HG03442 (cell line): Measurements from ENCODE around the gene ZC3H14.
"Not testable (repeated sequence)": the region's sequence is repeated elsewhere in the genome, so short reads cannot be mapped to it uniquely, and the experiment has no call there.

Source experiments
- ATAC-seq: cut with Tn5 transposase; IDR thresholded peaks from one replicate; pipeline ENCODE4 v1.9.1; 2021; ENCODE audit warnings: mild to moderate bottlenecking, moderate library complexity; ENCODE audit not compliant: unreplicated experiment

ZC3H14 gene, protein sequence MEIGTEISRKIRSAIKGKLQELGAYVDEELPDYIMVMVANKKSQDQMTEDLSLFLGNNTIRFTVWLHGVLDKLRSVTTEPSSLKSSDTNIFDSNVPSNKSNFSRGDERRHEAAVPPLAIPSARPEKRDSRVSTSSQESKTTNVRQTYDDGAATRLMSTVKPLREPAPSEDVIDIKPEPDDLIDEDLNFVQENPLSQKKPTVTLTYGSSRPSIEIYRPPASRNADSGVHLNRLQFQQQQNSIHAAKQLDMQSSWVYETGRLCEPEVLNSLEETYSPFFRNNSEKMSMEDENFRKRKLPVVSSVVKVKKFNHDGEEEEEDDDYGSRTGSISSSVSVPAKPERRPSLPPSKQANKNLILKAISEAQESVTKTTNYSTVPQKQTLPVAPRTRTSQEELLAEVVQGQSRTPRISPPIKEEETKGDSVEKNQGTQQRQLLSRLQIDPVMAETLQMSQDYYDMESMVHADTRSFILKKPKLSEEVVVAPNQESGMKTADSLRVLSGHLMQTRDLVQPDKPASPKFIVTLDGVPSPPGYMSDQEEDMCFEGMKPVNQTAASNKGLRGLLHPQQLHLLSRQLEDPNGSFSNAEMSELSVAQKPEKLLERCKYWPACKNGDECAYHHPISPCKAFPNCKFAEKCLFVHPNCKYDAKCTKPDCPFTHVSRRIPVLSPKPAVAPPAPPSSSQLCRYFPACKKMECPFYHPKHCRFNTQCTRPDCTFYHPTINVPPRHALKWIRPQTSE

DNA sequence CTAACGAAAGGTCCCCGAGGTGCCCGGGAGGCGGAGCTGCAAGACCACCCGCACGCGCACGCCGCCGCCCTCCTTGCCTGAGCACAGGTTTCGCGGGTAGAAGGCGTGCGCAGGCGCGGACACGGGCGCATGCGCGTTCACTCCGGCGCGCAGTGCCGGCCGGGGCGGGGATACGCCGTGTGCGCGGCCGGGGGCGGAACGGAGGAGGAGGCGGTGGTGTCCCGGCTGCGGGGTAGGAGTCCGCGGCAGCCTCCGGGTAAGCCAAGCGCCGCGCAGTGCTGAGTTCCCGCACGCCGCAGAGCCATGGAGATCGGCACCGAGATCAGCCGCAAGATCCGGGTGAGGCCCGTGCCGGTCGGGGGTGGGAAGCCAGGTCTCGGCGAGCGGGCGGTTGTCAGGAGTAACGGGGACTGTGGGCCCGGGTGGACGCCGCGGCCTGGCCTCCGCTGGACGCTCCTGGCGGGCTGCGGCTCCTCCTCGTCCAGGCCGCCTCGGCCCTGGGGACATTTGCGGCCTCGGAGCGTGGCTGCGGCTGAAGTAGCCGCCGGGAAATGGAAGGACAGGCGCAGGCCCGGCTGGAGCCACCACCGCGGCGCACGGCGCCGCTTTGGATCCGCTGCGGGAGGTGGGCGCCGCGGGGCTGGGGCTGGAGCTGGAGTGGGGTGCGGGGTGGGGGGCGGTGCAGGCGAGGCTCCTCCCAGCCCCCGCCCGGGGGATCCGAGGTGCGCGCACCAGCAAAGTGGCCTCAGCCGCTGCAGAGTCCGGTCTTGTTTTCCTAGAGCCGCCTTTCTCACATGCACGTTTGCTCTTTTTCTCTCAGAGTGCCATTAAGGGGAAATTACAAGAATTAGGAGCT lies at the start of gene ZC3H14:
ZC3H14 (plus strand) TSS at position 207 of the 856 bp plus-strand sequence; CDS start at position 304, 97 bp downstream.
- ATAC-seq = peak; percentile 93

DNA sequence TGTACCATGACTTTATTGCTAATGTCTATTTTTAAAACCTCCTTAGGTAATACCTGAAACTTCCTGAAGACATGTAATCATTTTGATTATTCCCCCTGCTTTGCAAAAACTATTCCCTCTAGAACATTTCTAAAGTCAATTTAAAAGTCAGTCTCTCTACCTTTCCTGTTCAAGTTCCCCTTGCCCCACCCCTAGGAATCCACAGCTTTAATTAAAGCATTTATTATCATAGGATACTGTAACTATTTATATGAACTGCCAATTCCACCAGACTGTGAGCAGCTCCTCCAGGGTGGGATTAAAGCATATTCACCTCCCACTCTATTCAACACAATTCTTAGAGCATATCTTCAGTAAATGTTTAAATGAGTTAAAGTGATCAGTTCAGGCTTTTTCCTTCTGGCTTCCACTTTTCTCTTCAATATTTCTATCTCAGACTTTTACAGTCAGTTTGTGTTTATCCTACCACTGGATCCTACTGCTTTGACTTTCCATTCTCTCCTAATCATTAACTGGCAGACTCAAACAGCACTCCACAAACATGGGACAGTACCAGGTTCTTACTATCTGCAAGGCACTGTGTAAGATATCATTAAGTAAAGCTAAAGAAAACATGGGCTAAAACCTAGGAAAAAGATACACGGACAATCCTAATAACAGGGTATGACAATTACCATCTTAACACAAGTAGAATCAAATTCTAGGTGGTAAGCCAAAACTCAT lies 47.2 kb upstream of the ZC3H14 start:
- no peak for ATAC-seq

DNA sequence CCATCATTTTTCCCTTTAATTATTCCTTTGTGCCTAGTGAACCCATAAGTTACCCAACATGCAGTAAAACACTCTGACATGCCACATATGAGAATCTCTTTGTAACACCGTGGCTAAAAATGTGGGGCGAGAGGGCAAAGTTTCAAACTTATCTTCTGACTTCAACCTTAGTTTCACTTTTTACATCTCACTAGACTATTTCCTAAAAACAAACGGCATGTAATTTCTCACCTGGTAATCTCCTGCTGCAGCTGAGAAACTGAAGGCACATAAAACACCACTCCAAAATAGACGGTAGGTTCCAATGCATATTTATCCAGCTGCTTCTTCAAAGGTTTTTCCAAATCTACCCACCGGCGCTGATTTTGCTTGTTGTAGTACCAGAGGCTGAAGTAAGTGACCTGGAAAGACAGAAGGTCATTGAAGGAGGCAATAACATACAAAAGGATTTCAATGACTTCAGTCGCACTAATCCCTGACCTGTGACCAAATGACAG lies 45.9 kb upstream of the ZC3H14 start:
- ATAC-seq = peak; percentile 48

DNA sequence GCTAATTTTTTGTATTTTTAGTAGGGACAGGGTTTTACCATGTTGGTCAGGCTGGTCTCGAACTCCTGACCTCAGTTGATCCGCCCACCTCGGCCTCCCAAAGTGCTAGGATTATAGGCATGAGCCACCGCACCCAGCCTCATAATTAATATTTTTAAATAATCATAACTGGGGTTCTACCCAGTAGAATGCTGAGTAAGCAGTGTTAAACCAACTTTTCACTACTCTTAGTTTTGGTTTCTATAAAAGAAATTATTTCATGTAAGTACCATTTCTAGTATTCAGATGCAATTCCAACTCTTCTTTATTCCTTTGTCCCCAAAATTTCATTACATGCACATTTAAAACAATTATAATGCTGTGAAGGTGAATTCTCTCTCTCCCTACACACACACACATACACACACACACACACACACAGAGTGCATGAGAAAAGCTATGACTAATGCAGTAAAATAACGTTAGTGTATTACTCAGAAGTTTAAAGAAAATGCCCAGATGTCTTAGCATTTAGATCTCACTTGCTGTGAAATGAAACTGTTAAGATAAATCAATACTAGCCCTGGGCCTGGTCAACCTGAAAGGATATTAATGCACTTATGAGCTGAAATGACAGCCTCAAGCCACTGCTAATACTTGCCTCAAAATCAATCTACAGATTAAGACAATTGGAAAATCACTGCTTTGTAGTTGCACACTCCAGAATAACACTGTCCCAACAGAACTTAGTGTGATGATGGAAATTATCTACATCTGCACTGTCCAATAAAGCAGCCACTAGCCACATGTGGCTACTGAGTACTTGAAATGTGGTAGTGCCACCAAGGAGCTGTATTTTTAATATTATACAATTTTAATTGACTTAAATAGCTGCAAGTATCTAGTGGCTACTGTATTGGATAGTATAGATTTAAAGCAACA lies 44.0 kb upstream of the ZC3H14 start:
- ATAC-seq = no peak

DNA sequence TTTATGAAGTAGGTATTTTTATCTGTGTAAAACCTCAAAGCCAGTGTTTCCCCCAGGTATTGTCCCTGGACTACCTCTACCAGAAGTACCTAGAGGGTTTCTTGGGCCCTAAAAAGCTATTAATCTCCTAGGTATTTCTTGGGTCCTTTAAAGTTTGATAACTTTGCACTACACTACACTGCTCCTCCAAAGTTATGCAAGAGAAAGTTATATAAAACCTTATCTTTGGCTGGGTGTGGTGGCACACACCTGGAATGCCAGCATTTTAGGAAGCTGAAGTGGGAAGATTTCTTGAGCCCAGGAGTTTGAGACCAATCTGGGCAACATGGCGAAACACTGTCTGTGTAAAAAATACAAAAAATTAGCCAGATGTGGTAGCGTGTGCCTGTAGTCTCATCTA lies 42.9 kb upstream of the ZC3H14 start:
- ATAC-seq = no peak

DNA sequence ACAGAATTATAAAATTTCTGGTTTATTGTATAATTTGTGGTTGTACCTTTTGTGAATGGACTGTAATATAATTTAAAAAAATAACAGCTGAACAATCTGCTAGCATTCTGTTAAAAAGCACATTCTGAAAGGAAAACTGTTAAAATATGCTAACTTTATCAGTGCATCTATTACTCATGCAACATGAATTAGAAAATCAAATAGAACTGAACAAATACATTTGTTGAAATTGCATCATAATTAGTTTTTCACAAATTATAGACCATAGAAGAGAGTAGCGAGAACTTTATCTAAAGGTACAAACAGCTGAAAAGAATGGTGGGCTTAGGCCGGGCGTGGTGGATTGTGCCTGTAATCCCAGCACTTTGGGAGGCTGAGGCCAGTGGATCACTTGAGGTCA lies 41.0 kb upstream of the ZC3H14 start:
- ATAC-seq = no peak

DNA sequence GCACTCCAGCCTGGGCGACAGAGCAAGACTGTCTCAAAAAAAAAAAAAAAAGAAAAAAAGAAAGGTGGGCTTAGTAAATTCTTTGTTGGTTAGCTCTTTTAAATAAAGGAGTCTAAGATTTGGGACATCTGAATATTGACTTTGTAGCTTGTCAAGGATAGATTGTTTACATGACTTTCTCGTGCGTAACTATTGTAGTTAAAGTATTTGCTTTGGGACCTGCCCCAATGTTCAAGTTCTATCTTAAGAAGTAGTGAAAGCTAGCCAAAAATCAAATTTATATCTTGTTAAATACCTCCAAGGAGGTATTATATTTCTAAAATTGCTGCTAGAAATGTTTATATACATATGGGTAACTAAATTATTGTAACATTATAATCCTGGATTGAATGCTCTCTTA lies 40.4 kb upstream of the ZC3H14 start:
- ATAC-seq = no peak

DNA sequence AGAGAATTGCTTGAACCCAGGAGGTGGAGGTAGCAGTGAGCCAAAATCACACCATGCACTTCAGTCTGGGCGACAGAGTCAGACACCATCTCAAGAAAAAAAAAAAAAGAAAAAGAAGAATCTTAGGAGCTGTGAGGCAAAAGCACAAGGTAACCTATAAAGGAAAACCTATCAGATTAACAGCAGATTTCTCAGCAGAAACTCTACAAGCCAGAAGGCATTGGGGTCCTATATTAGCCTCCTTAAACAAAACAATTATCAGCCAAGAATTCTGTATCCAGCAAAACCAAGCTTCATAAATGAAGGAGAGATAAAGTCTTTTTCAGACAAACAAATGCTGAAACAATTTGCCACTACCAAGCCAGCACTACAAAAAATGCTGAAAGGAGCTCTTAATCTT lies 32.9 kb upstream of the ZC3H14 start:
- not testable (repeated sequence) for ATAC-seq

DNA sequence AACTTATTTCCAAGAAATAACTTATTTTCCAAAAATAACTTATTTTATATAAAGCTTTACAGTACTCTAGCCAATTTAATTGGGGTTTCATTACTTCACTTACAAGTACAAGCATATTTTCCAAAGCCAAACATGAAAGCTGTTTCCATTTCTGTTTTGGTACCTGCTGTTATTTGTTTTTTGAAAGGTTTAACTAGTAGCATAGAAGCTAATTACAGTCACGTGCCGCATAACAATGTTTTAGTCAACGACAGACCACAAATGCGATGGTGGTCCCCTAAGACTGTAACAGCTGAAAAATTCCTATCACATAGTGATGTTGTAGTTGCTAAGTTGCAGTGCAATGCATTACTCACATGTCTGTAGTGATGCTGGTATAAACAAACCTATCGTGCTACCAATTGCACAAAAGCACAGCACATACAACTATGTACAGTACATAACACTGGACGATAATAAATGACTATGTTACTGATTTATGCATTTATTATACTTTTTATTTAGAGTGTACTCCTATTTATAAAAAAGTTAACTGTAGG lies 29.7 kb upstream of the ZC3H14 start:
- no peak for ATAC-seq

DNA sequence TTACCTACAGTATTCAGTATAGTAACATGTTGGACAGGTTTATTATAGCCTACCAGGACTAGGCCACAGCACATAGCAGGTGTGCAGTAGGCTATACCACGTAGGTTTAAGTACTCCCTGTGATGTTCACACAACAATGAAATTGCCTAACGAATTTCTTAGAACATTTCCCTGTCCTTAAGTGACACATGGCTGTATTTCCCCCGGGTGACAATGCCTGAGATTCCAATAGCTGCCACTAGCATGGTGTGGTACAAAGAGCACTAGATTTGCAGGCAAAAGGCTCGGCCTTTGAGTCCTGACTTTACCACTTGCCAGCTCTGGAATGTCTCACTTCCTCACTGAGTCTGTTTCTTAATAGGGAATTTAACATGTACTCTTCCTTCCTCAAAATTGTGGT lies 27.7 kb upstream of the ZC3H14 start:
- no peak for ATAC-seq

DNA sequence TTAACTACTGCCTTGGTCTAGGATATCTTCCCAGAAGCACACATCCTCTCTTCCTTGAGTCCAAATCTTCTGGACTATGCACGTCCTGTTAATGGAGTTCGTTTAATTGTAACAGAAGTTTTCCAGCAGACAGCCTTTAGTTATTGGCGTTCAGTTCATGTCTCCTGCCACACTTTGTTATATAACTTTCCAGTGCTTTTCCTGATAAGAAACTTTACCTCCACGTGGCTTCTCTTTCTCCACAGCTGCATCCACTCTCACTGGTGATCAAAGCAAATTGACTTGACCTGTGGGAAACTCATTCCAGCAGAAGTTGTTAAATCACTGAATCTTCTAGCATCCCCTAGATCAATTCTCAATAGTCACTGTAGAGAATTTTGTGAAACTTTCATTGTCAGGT lies 27.0 kb upstream of the ZC3H14 start:
- ATAC-seq = no peak

DNA sequence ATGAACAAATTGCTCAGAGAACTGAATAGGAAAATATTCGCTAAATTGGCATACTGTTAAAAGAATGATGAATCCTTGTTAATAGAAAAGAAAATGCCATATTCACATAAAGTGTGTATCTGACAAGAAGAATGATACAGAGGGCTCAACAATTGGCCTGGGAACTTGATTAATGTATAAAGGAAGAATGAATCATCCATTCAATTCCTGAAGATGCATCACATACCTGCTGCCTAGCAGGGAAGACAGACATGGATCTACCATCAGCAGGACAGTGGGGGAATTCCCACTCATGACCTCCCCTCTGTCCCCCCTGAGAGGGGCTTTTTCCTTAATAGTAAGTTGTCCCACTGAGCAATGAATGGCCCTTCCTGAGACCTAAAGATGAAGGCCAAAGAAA lies 21.5 kb upstream of the ZC3H14 start:
- no peak for ATAC-seq

DNA sequence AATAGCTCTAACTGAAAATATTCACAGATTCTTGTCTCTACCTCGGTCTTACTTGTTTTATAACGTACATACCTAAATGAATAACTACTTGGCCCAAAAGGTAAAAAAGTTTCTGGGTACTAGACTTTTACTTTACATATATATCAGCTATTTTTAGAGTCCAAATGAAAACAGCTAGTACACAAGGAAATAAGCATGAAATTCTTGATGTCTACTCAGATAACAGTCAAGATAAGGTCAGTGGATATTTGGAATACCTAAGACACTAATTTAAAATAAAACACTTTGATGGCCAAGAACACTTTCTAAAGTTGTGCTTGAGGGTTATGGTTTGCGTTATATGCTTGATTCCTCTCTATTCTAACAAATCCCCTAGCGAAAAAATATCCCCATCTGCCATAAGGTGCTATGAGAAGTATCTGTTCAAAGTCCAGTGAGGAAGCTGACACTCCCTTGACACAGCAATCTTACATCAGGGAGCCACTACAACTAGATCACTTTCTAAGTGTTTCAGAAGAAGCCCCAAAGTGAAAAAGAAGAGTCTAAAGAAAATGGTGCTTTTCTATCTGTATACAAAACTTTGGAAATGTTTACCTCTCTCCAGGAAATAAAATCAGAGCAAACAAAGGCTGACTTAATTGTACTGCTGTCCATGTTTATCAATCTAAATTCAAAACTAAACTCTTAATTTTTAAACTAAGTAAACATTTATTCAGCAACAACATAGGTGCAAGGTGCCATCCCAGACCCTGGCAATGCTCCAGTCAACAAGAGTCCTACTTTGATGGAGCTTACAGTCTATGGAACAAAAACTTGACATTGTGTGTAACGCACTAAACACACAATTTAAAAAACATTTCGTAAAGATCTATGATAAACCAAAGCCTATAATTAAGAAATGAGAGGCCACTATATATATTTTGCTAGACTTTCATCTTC lies 19.7 kb upstream of the ZC3H14 start:
- ATAC-seq = no peak

DNA sequence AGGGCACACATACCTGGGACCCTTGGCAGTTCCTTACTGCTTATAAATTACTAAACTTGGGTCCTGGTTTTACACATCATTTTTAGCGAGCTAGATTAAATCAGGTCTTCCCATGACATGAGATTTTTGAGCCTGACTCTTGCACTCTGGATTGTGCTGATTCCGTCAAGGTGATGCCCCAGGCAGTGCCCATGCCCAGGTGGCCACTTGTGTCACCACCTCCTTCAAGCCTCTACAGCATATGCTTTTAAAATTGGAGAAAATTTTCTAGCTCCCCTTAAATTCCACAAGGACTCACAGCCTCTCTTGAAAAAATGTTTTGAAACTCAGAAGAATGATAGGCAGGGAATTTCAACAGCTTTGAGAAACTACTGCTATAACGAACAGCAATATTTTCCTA lies 17.6 kb upstream of the ZC3H14 start:
- ATAC-seq = no peak

DNA sequence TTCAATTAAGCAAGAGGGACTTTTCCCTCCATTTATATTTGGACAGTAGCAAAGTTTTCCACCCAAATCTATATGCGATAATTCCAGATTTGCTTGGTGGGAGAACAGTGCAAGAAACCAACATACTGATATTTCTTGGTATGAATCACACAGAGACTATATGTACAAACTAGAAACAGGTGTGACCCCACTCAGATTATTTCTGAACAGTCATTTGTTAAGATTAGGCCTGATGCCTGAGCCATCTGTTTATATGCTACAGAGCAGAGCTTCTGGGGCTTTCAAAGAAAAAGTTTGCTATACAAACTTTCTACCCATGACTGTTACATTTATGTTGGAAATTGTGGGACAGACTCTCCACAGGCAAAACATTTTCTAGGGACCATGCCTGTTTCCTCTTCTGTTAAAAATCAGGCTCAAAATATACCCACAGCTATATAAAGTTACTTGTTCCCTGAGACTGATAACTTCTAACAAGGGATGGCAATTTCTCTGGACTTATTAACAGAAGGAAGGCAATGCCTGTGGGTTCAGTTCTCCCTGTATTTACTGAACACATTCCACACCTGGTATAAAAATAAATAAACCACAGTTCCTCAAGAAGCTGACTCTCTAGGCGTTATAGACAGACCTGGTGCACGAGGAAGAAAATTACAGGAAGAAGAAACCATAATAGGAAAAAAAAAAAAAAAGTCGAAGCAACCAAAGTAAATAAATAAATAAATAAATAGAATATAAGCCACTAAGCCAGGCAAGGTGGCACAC lies 16.0 kb upstream of the ZC3H14 start:
- no peak for ATAC-seq

DNA sequence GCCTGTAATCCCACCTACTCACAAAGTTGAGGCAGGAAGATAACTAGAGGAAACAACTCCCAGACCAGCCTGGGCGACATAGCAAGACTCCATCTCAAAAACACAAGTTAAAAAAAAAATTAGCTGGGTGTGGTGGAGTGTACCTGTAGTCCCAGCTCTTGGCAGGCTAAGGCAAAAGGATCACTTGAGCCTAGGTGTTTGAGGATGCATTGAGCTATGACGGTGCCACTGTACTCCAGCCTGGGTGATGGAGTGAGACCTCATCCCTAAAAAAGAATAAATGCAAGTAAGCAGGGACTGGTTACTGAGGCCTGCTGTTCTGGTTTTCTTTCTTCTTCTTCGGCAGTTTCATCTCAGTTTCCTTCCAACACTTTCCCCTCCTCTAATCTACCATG lies 15.5 kb upstream of the ZC3H14 start:
- ATAC-seq = no peak

DNA sequence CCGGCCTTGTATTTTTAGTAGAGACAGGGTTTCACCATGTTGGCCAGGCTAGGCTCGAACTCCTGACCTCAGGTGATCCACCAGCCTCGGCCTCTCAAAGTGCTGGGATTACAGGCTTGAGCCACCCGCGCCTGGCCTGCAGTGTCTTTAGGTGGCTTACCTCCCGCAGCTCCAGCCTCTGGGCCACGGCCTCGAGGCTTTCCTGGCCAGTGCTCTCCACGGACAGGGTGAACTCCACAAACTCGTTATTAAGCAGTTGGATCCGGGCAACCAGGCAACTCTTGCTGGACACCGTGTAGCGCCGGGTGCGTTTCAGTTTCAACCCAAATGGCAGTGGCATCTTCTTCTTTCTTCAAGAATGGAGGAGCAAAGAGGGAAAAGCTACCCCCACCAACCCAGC lies 12.8 kb upstream of the ZC3H14 start:
- no peak for ATAC-seq
